GM23338 (cell line): ENCODE results near the gene LIG4. TPM values are rescaled to one million over a fixed set of nuclear protein-coding genes. Genes with fewer than 3 reads are reported as not detected.

Source experiments
- ATAC-seq: fragments of 200-7000 bp; cut with Tn5 transposase; 3 replicates; pipeline ENCODE4 v1.9.1; 2020
- DNase-seq: peaks from one replicate; pipeline ENCODE4 v3.0.0-alpha.2; 2015; ENCODE audit warnings: low spot score
- H2AFZ ChIP-seq: fragments of 200-600 bp; sonication (generic); 2 replicates; pipeline ENCODE4 v1.8.0; 2016; ENCODE audit warnings: antibody characterized with exemption, mild to moderate bottlenecking, moderate library complexity
- H3F3A ChIP-seq: fragments of 200-600 bp; sonication (generic); replicated peaks from 2 replicates; pipeline ENCODE4 v1.8.0; 2017; ENCODE audit warnings: antibody characterized with exemption, mixed run types, low read depth
- H3K27ac ChIP-seq: fragments of 200-600 bp; sonication (generic); 2 replicates; pipeline ENCODE4 v1.6.1; 2016; ENCODE audit warnings: low read depth
- H3K27me3 ChIP-seq: fragments of 200-600 bp; sonication (generic); 2 replicates; pipeline ENCODE4 v1.8.0; 2016; ENCODE audit warnings: mild to moderate bottlenecking, mixed run types, moderate library complexity; ENCODE audit not compliant: insufficient read depth
- H3K36me3 ChIP-seq: fragments of 200-600 bp; sonication (generic); 2 replicates; pipeline ENCODE4 v1.8.0; 2016; ENCODE audit warnings: mild to moderate bottlenecking; ENCODE audit not compliant: insufficient read depth
- H3K4me1 ChIP-seq: fragments of 200-600 bp; sonication (generic); 2 replicates; pipeline ENCODE4 v1.8.0; 2016; ENCODE audit warnings: mild to moderate bottlenecking, moderate library complexity; ENCODE audit not compliant: insufficient read depth
- H3K4me2 ChIP-seq: fragments of 200-600 bp; sonication (generic); 2 replicates; pipeline ENCODE4 v1.7.1; 2017; ENCODE audit warnings: mixed run types
- H3K4me3 ChIP-seq: fragments of 200-600 bp; sonication (generic); 2 replicates; pipeline ENCODE4 v1.6.1; 2016; ENCODE audit warnings: mixed run types
- H3K79me2 ChIP-seq: fragments of 200-600 bp; sonication (generic); replicated peaks from 2 replicates; pipeline ENCODE4 v1.8.0; 2017; ENCODE audit warnings: mild to moderate bottlenecking; ENCODE audit not compliant: insufficient read depth
- H3K9me2 ChIP-seq: fragments of 200-600 bp; sonication (generic); 2 replicates; pipeline ENCODE4 v1.8.0; 2017; ENCODE audit not compliant: insufficient read depth
- H4K20me1 ChIP-seq: fragments of 200-600 bp; sonication (generic); replicated peaks from 2 replicates; pipeline ENCODE4 v1.8.0; 2017; ENCODE audit warnings: mild to moderate bottlenecking; ENCODE audit not compliant: insufficient read depth
- H3K27ac Mint-ChIP-seq: 2 replicates; pipeline ENCODE4 v1.8.0; 2020; ENCODE audit warnings: inconsistent platforms, mild to moderate bottlenecking, moderate library complexity, mixed read lengths
- H3K27me3 Mint-ChIP-seq: 3 replicates; pipeline ENCODE4 v1.8.0; 2022; ENCODE audit warnings: low read depth, mild to moderate bottlenecking, moderate library complexity, mixed read lengths, inconsistent platforms; ENCODE audit not compliant: insufficient read depth, poor library complexity
- H3K36me3 Mint-ChIP-seq: 3 replicates; pipeline ENCODE4 v1.8.0; 2021; ENCODE audit warnings: low read depth, mild to moderate bottlenecking, inconsistent platforms, moderate library complexity, mixed read lengths
- H3K4me1 Mint-ChIP-seq: 3 replicates; pipeline ENCODE4 v1.8.0; 2020; ENCODE audit warnings: mild to moderate bottlenecking, inconsistent platforms, mixed read lengths
- H3K4me3 Mint-ChIP-seq: 3 replicates; pipeline ENCODE4 v1.8.0; 2021; ENCODE audit warnings: moderate library complexity, mild to moderate bottlenecking, inconsistent platforms, mixed read lengths
- H3K9me3 Mint-ChIP-seq: 3 replicates; pipeline ENCODE4 v1.8.0; 2020; ENCODE audit warnings: moderate library complexity, mild to moderate bottlenecking, inconsistent platforms, mixed read lengths
- CREB1 ChIP-seq: fragments of 250-450 bp; sonication (Bioruptor Pico); IDR thresholded peaks from 2 replicates; pipeline ENCODE4 v1.5.0; 2020; ENCODE audit warnings: low read depth, mild to moderate bottlenecking, moderate library complexity
- EZH2 ChIP-seq: fragments of 200-600 bp; sonication (generic); IDR thresholded peaks from one replicate; pipeline ENCODE4 v1.8.0; 2017; ENCODE audit warnings: antibody characterized with exemption, mild to moderate bottlenecking, low read depth; ENCODE audit not compliant: unreplicated experiment
- EZH2phosphoT487 ChIP-seq: fragments of 200-600 bp; sonication (generic); IDR thresholded peaks from one replicate; pipeline ENCODE4 v1.8.1; 2018; ENCODE audit warnings: antibody characterized with exemption; ENCODE audit not compliant: unreplicated experiment
- JUNB ChIP-seq: IDR thresholded peaks from one replicate; pipeline ENCODE4 v1.6.1; 2016; ENCODE audit warnings: antibody characterized with exemption; ENCODE audit not compliant: unreplicated experiment
- NANOG ChIP-seq: IDR thresholded peaks from 2 replicates; pipeline ENCODE4 v1.6.1; 2016; ENCODE audit warnings: antibody characterized with exemption, borderline replicate concordance
- POLR2AphosphoS5 ChIP-seq: IDR thresholded peaks from 2 replicates; pipeline ENCODE4 v1.6.1; 2016; ENCODE audit warnings: antibody characterized with exemption, low read depth
- STAT1 ChIP-seq: IDR thresholded peaks from one replicate; pipeline ENCODE4 v1.6.1; 2016; ENCODE audit warnings: antibody characterized with exemption; ENCODE audit not compliant: unreplicated experiment
- ZNF114 ChIP-seq: fragments of 250-450 bp; sonication (Bioruptor Pico); IDR thresholded peaks from 2 replicates; pipeline ENCODE4 v1.5.0; 2020; ENCODE audit warnings: mild to moderate bottlenecking, moderate library complexity
- ZNF331 ChIP-seq: fragments of 250-450 bp; sonication (Bioruptor Pico); IDR thresholded peaks from 2 replicates; pipeline ENCODE4 v1.5.0; 2020; ENCODE audit warnings: low read depth, mild to moderate bottlenecking, moderate library complexity
- polyA plus RNA-seq: library from polyadenylated mRNA; unstranded; fragments of >200 nt; fragmentation: Nextera tagmentation; extraction: Ambion mirVana; gene quantifications from 2 replicates; pipeline ENCODE4 v1.2.1, GENCODE V29; 2016
- total RNA-seq: library from RNA; depleted of rRNA; stranded (reverse); fragments of >200 nt; shearing (Covaris generic); gene quantifications from 2 replicates; pipeline ENCODE4 v1.2.3, GENCODE V29; 2014
- TF ChIP-seq, protein P1 (sequence below): IDR thresholded peaks from 2 replicates; pipeline ENCODE4 v1.6.1; 2016; ENCODE audit warnings: antibody characterized with exemption
- TF ChIP-seq, protein P2 (sequence below), 2 experiments: fragments of 200-600 bp in 1 of 2; sonication (generic) in 1 of 2; conservative IDR thresholded peaks; 2 replicates each; pipeline versions ENCODE4 v1.5.1 to v1.6.1; 2016 to 2017; ENCODE audit warnings: antibody characterized with exemption in 2 of 2, low read depth in 2 of 2, mild to moderate bottlenecking in 2 of 2, moderate library complexity in 1 of 2
- TF ChIP-seq, protein P3 (sequence below): IDR thresholded peaks from one replicate; pipeline ENCODE4 v1.6.1; 2018; ENCODE audit warnings: antibody characterized with exemption; ENCODE audit not compliant: unreplicated experiment

The LIG4 gene
- total and polyA plus RNA-seq, 2 experiments from 2014 or later, result 2.6 to 4.9 TPM

DNA sequence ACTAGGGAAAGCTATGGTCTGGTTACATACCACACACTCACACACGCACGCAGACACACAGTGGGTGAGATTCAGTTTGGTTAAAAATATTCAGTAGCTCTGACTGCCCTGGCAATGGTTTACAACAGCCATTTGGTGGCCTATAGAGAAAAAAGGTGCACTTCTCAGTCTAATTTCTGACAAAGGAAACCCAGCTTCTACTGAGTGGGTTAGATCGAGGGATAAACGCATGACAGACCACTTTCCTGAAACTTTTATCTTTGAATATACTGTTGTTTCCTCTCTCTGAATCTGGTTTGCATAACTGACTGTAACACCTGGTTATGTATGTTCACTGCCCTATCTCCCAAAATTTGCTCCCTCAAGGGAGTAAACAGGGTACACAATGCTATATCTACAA, 2.5 kb downstream of the LIG4 start:
- Mint-ChIP-seq H3K9me3 (no peaks in the 10 kb centered on the region), H3K27me3 (peaks cover 2% of the 10 kb centered on the region), H3K4me3 (no peak overlapping the region), H3K4me1 (peaks cover 11% of the 10 kb centered on the region), H3K36me3 (peaks cover 9% of the 10 kb centered on the region; the same call in 2 of the 3 replicates), H3K27ac (no peak overlapping the region)
- Histone ChIP-seq H3K27ac (no peak overlapping the region), H2AFZ (no peak overlapping the region), H3K36me3 (peaks cover 3% of the 10 kb centered on the region; the same call in 1 of the 2 replicates), H4K20me1 (peaks cover 8% of the 10 kb centered on the region; the same call in 1 of the 2 replicates), H3K9me2 (no peaks in the 10 kb centered on the region), H3F3A (0 out of 2 replicates have a peak, but pooled peaks cover 3% of the 10 kb centered on the region), H3K4me1 (peaks cover 9% of the 10 kb centered on the region; the same call in 1 of the 2 replicates), H3K27me3 (no peaks in the 10 kb centered on the region), H3K4me2 (no peak overlapping the region), H3K79me2 (no peaks in the 10 kb centered on the region), H3K4me3 (no peak overlapping the region)
- TF ChIP-seq ZNF114 (CRISPR knock-in tag) (no peak), NANOG (no peak), STAT1 (no peak), EZH2 (no peak), EZH2phosphoT487 (no peak), JUNB (no peak), ZNF331 (CRISPR knock-in tag) (no peak), CREB1 (CRISPR knock-in tag) (no peak), POLR2AphosphoS5 (no peak)
- TF ChIP-seq, protein P1, sequence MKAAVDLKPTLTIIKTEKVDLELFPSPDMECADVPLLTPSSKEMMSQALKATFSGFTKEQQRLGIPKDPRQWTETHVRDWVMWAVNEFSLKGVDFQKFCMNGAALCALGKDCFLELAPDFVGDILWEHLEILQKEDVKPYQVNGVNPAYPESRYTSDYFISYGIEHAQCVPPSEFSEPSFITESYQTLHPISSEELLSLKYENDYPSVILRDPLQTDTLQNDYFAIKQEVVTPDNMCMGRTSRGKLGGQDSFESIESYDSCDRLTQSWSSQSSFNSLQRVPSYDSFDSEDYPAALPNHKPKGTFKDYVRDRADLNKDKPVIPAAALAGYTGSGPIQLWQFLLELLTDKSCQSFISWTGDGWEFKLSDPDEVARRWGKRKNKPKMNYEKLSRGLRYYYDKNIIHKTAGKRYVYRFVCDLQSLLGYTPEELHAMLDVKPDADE, result no peak
- TF ChIP-seq, protein P2, sequence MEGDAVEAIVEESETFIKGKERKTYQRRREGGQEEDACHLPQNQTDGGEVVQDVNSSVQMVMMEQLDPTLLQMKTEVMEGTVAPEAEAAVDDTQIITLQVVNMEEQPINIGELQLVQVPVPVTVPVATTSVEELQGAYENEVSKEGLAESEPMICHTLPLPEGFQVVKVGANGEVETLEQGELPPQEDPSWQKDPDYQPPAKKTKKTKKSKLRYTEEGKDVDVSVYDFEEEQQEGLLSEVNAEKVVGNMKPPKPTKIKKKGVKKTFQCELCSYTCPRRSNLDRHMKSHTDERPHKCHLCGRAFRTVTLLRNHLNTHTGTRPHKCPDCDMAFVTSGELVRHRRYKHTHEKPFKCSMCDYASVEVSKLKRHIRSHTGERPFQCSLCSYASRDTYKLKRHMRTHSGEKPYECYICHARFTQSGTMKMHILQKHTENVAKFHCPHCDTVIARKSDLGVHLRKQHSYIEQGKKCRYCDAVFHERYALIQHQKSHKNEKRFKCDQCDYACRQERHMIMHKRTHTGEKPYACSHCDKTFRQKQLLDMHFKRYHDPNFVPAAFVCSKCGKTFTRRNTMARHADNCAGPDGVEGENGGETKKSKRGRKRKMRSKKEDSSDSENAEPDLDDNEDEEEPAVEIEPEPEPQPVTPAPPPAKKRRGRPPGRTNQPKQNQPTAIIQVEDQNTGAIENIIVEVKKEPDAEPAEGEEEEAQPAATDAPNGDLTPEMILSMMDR (conservative IDR thresholded peaks at IDR 0.05; ENCODE audit: low read depth in 2 of 2), result no peak
- TF ChIP-seq, protein P3, sequence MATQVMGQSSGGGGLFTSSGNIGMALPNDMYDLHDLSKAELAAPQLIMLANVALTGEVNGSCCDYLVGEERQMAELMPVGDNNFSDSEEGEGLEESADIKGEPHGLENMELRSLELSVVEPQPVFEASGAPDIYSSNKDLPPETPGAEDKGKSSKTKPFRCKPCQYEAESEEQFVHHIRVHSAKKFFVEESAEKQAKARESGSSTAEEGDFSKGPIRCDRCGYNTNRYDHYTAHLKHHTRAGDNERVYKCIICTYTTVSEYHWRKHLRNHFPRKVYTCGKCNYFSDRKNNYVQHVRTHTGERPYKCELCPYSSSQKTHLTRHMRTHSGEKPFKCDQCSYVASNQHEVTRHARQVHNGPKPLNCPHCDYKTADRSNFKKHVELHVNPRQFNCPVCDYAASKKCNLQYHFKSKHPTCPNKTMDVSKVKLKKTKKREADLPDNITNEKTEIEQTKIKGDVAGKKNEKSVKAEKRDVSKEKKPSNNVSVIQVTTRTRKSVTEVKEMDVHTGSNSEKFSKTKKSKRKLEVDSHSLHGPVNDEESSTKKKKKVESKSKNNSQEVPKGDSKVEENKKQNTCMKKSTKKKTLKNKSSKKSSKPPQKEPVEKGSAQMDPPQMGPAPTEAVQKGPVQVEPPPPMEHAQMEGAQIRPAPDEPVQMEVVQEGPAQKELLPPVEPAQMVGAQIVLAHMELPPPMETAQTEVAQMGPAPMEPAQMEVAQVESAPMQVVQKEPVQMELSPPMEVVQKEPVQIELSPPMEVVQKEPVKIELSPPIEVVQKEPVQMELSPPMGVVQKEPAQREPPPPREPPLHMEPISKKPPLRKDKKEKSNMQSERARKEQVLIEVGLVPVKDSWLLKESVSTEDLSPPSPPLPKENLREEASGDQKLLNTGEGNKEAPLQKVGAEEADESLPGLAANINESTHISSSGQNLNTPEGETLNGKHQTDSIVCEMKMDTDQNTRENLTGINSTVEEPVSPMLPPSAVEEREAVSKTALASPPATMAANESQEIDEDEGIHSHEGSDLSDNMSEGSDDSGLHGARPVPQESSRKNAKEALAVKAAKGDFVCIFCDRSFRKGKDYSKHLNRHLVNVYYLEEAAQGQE, result no peak
- ATAC-seq, result no peak
- DNase-seq, result no peak
